ENCODE data around the gene ROCK2. TPM values are rescaled to one million over a fixed set of nuclear protein-coding genes. Genes with fewer than 3 reads are reported as not detected.

Gene ROCK2
- total and polyA plus RNA-seq, 2 of the 13 experiments (the other 11 are each of a cell fraction or from before 2014, with no cell fraction given), result 38.1 to 119 TPM

GRCh38 chr2:11154923-11155380 is 189.5 kb downstream of the ROCK2 start (continued):
- TF ChIP-seq, protein P1, sequence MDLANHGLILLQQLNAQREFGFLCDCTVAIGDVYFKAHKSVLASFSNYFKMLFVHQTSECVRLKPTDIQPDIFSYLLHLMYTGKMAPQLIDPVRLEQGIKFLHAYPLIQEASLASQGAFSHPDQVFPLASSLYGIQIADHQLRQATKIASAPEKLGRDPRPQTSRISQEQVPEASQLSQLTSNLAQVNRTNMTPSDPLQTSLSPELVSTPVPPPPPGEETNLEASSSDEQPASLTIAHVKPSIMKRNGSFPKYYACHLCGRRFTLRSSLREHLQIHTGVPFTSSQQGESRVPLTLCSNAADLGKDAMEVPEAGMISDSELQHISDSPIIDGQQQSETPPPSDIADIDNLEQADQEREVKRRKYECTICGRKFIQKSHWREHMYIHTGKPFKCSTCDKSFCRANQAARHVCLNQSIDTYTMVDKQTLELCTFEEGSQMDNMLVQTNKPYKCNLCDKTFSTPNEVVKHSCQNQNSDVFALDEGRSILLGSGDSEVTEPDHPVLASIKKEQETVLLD (CRISPR knock-in tag; IDR thresholded peaks at IDR 0.05; ENCODE audit: low read depth), result peak; percentile 7; the same call in 1 of the 2 replicates
- peak; percentile 82 for TF ChIP-seq ELF4 (CRISPR knock-in tag; IDR thresholded peaks at IDR 0.05; ENCODE audit: borderline replicate concordance)
- TF ChIP-seq NFYC (CRISPR knock-in tag; IDR thresholded peaks at IDR 0.05), result 0 out of 2 replicates have a peak, but pooled peaks have one; percentile 5
- TF ChIP-seq RBM39 (IDR thresholded peaks at IDR 0.05; ENCODE audit: low read depth, low read length, poor library complexity, severe bottlenecking), result peak; percentile 16
- no peak for TF ChIP-seq ZNF616 (CRISPR knock-in tag; IDR thresholded peaks at IDR 0.05; ENCODE audit: low read depth)
- 0 out of 2 replicates have a peak, but pooled peaks have one; percentile 85 for TF ChIP-seq MYNN (CRISPR knock-in tag; IDR thresholded peaks at IDR 0.05; ENCODE audit: low read depth)
- TF ChIP-seq ZNF121 (CRISPR knock-in tag; IDR thresholded peaks at IDR 0.05), result peak; percentile 43; the same call in 1 of the 2 replicates
- TF ChIP-seq ZNF850 (CRISPR knock-in tag; conservative IDR thresholded peaks at IDR 0.05), result 0 out of 2 replicates have a peak, but pooled peaks have one; percentile 15
- TF ChIP-seq TEAD3 (CRISPR knock-in tag; optimal IDR thresholded peaks at IDR 0.05; ENCODE audit: borderline replicate concordance), result peak; percentile 93
- TF ChIP-seq SRY (CRISPR knock-in tag; IDR thresholded peaks at IDR 0.05), result no peak
- TF ChIP-seq, protein P2, sequence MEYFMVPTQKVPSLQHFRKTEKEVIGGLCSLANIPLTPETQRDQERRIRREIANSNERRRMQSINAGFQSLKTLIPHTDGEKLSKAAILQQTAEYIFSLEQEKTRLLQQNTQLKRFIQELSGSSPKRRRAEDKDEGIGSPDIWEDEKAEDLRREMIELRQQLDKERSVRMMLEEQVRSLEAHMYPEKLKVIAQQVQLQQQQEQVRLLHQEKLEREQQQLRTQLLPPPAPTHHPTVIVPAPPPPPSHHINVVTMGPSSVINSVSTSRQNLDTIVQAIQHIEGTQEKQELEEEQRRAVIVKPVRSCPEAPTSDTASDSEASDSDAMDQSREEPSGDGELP (IDR thresholded peaks at IDR 0.05; ENCODE audit: borderline replicate concordance, low read depth), result peak; percentile 67; the same call in 1 of the 2 replicates
- TF ChIP-seq, protein P3, sequence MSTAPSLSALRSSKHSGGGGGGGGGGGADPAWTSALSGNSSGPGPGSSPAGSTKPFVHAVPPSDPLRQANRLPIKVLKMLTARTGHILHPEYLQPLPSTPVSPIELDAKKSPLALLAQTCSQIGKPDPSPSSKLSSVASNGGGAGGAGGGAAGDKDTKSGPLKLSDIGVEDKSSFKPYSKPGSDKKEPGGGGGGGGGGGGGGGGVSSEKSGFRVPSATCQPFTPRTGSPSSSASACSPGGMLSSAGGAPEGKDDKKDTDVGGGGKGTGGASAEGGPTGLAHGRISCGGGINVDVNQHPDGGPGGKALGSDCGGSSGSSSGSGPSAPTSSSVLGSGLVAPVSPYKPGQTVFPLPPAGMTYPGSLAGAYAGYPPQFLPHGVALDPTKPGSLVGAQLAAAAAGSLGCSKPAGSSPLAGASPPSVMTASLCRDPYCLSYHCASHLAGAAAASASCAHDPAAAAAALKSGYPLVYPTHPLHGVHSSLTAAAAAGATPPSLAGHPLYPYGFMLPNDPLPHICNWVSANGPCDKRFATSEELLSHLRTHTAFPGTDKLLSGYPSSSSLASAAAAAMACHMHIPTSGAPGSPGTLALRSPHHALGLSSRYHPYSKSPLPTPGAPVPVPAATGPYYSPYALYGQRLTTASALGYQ (CRISPR knock-in tag; IDR thresholded peaks at IDR 0.05), result no peak
- TF ChIP-seq DRAP1 (CRISPR knock-in tag; IDR thresholded peaks at IDR 0.05), result 0 out of 2 replicates have a peak, but pooled peaks have one; percentile 46
- TF ChIP-seq, protein P4, sequence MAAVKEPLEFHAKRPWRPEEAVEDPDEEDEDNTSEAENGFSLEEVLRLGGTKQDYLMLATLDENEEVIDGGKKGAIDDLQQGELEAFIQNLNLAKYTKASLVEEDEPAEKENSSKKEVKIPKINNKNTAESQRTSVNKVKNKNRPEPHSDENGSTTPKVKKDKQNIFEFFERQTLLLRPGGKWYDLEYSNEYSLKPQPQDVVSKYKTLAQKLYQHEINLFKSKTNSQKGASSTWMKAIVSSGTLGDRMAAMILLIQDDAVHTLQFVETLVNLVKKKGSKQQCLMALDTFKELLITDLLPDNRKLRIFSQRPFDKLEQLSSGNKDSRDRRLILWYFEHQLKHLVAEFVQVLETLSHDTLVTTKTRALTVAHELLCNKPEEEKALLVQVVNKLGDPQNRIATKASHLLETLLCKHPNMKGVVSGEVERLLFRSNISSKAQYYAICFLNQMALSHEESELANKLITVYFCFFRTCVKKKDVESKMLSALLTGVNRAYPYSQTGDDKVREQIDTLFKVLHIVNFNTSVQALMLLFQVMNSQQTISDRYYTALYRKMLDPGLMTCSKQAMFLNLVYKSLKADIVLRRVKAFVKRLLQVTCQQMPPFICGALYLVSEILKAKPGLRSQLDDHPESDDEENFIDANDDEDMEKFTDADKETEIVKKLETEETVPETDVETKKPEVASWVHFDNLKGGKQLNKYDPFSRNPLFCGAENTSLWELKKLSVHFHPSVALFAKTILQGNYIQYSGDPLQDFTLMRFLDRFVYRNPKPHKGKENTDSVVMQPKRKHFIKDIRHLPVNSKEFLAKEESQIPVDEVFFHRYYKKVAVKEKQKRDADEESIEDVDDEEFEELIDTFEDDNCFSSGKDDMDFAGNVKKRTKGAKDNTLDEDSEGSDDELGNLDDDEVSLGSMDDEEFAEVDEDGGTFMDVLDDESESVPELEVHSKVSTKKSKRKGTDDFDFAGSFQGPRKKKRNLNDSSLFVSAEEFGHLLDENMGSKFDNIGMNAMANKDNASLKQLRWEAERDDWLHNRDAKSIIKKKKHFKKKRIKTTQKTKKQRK (IDR thresholded peaks at IDR 0.05; ENCODE audit: low read length), result no peak
- peak in 1 of 2 experiments; percentile 44; a peak in 2 of 4 replicates for TF ChIP-seq POLR2A (IDR thresholded peaks at IDR 0.05; ENCODE audit: insufficient read depth in 1 of 2, low read depth in 2 of 2, low read length in 2 of 2)
- peak; percentile 93 for TF ChIP-seq ELF1 (CRISPR knock-in tag; IDR thresholded peaks at IDR 0.05)
- peak; percentile 22; the same call in 1 of the 2 replicates for TF ChIP-seq ARID4A (CRISPR knock-in tag; IDR thresholded peaks at IDR 0.05; ENCODE audit: borderline replicate concordance)

Data from HepG2 (cell line).